Adrenal gland (tissue), 12 donors: ENCODE measurements around the gene RBL2. TPM values are rescaled to one million over a fixed set of nuclear protein-coding genes. Genes with fewer than 3 reads are reported as not detected.
"Not testable (repeated sequence)": the region's sequence is repeated elsewhere in the genome, so short reads cannot be mapped to it uniquely, and the experiment has no call there.

Source experiments
- DNase-seq, 7 donors: peaks; one replicate each; pipeline ENCODE4 v3.0.0-alpha.2; 2019 to 2020
- H3K27ac ChIP-seq, 5 donors: fragments of 200-600 bp; sonication (generic) in 4 of 5; 1 replicate in 3 of 5; 2 replicates in 2 of 5; pipeline versions ENCODE4 v1.5.1 to v1.8.0; 2016 to 2020; ENCODE audit warnings: mild to moderate bottlenecking in 1 of 5
- H3K27me3 ChIP-seq: fragments of 200-600 bp; 2 replicates; pipeline ENCODE4 v1.8.0; 2021
- H3K36me3 ChIP-seq, 2 donors: fragments of 200-600 bp; replicated peaks in 1 of 2; 1 replicate in 1 of 2; 2 replicates in 1 of 2; pipeline versions ENCODE4 v1.5.1 to v1.8.0; 2018 to 2022
- H3K4me1 ChIP-seq, 2 donors: fragments of 200-600 bp; replicated peaks in 1 of 2; 1 replicate in 1 of 2; 2 replicates in 1 of 2; pipeline versions ENCODE4 v1.5.1 to v1.8.0; 2018 to 2021
- H3K4me3 ChIP-seq, 4 donors: fragments of 200-600 bp; sonication (generic) in 3 of 4; one replicate each; pipeline ENCODE4 v1.5.1; 2016 to 2018
- H3K9me3 ChIP-seq, 3 donors: fragments of 200-600 bp; sonication (generic) in 1 of 3; replicated peaks in 1 of 3; 1 replicate in 2 of 3; 2 replicates in 1 of 3; pipeline versions ENCODE4 v1.5.1 to v1.8.0; 2016 to 2021
- CTCF ChIP-seq, 6 experiments: fragments of 450-650 bp in 4 of 6; fragments of 200-600 bp in 2 of 6; sonication (generic) in 1 of 6; IDR thresholded peaks; 1 replicate in 5 of 6; 2 replicates in 1 of 6; pipeline versions ENCODE4 v1.5.1 to v1.8.0; 2016 to 2021; ENCODE audit warnings: antibody characterized with exemption in 6 of 6, mild to moderate bottlenecking in 2 of 6, moderate library complexity in 1 of 6
- POLR2A ChIP-seq, 2 donors: fragments of 450-650 bp; IDR thresholded peaks; one replicate each; pipeline ENCODE4 v1.6.1; 2017; ENCODE audit warnings: antibody characterized with exemption in 2 of 2, mild to moderate bottlenecking in 2 of 2, moderate library complexity in 1 of 2
- WGBS, 4 donors: extraction: QIAGEN DNeasy Blood & Tissue Kit in 2 of 4; methylation state at CpG; one replicate each; pipeline versions ENCODE4 v1.1.5 to v1.1.7; 2013 to 2017; 5-methylcytosine and 5-hydroxymethylcytosine counted together
- intact Hi-C, 2 donors: fragments of 100-400 bp; cut with DNase I; formaldehyde crosslinking; loops; one replicate each; pipeline versions ENCODE4 v1.14.1 to v1.15.0; 2022 to 2023
- polyA plus RNA-seq, 3 donors: library from polyadenylated mRNA; stranded (reverse); fragments of 200-250 nt in 2 of 3; fragments of 350-450 nt in 1 of 3; fragmentation: Illumina TruSeq in 1 of 3; extraction: RNeasy Lipid Tissue Mini Kit (QIAGEN cat#74804) in 1 of 3; gene quantifications; one replicate each; pipeline ENCODE4 v1.2.3, GENCODE V29; 2013 to 2014
- total RNA-seq, 9 donors: library from RNA; depleted of rRNA in 4 of 9; stranded (reverse); fragments of >200 nt in 4 of 9; fragments of 120-200 nt in 1 of 9; fragmentation: NEBNext Ultra II Directional in 1 of 9; extraction: Animal tissue kit (Norgen Biotek cat#: 25700) in 1 of 9; gene quantifications; one replicate each; pipeline versions ENCODE4 v1.1.0 to v1.2.4, GENCODE V29; 2013 to 2023
- donor health status: healthy with polysubstance abuse.
- donor health status: Bipolar disorder and iron deficiency.
- donor health status: DM: yes; HTN: yes; CAD: no.
- donor health status: DM: no; HTN: no; CAD: no.
- donor health status: DM: no; HTN: no; CAD: no.
- donor health status: DM: yes; HTN: yes; CAD: no.

RBL2 gene
- total and polyA plus RNA-seq, 12 donors, result 28.2 to 78.3 (median 48.6) TPM

DNA sequence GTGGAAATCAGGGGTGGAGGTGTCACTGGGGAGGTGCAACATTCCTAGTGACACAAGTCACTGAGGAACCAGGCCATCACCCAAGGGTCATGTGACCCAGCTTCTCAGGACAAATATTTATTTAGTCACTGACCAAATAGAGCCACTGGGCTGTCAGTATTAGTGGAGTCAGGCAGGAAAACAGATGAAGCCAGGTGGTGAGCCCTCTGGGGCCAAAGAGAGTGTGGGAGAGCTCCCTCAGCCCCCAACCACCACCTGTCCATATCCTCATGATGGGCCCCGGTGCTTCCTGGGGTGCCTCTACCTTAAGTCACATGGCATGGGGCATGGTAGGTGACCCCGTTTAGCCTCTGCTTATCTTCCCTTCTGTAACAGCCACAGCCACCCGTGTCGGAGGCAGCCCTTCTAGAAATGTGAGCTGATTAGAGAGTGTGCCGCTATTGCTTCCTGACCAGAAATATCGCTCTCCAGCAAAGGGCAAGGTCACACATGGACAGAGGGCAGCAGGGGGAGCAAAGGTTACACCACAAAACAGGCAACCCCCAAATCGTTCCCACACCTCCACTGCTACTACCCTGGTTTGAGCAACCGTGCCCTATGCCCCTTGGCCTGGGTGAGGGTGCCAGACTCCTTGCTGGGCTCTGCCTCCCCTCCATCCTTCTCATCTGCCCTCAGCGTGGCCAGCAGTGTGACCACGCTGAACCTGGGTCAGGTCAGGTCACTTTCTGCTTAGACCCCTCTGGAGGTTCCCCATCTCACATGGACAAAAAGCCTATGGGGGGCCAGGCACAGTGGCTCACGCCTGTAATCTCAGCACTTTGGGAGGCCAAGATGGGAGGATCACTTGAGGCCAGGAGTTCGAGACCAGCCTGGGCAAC, 77.4 kb downstream of the RBL2 start:
- DNase-seq, result peak in 1 of 7 donors; percentile 9
- H3K4me3 ChIP-seq, result no peak overlapping the region
- H3K36me3 ChIP-seq, result no peaks in the 10 kb centered on the region
- no peaks in the 10 kb centered on the region for H3K4me1 ChIP-seq
- 62 to 74% (median 70%) methylated on average over 9 to 12 of the region's 12 CpGs for WGBS, 4 donors
- TF ChIP-seq CTCF (IDR thresholded peaks at IDR 0.05), result no peak
- no peak for TF ChIP-seq POLR2A (IDR thresholded peaks at IDR 0.05)
- intact Hi-C loops, result no loop called here
- H3K9me3 ChIP-seq, result no peaks in the 10 kb centered on the region
- no peaks in the 10 kb centered on the region for H3K27me3 ChIP-seq
- H3K27ac ChIP-seq, result no peak overlapping the region

DNA sequence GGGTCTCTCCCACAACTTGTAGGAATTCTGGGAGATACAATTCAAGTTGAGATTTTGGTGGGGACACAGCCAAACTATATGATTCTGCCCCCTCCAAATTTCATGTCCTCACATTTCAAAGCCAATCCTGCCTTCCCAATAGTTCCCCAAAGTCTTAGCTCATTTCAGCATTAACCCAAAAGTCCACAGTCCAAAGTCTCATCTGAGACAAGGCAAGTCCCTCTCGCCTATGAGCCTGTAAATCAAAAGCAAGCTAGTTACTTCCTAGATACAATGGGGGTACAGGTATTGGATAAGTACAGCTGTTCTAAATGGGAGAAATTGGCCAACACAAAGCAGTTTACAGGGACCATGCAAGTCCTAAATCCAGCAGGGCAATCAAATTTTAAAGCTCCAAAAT, 78.5 kb downstream of the RBL2 start:
- H3K4me3 ChIP-seq, DNase-seq, intact Hi-C loops, H3K27me3 ChIP-seq, H3K36me3 ChIP-seq, H3K9me3 ChIP-seq, H3K4me1 ChIP-seq, H3K27ac ChIP-seq: not testable (repeated sequence)
- 61 to 90% (median 88%) methylated on average over 1 of the region's 1 CpG for WGBS, 4 donors

DNA sequence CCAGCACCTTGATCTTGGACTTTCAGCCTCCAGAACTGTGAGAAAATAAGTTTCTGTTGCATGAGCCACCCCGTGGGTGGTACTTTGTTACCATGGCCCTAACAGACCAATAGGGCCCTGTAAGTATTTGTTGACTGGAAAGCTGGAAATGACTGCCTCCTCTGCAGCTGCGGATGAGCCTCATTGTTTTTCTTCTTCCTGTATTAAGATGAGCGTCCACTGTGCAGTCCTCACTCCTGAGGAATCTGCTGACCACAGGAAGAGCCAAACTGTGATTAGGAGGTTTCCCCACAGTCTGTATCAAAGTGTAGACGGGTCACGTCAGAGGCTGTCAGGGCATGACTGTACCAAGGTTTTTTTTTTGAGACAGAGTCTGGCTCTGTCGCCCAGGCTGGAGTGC, 81.0 kb downstream of the RBL2 start:
- no peaks in the 10 kb centered on the region for H3K4me1 ChIP-seq
- 68 to 75% (median 70%) methylated on average over 5 to 6 of the region's 6 CpGs for WGBS, 4 donors
- H3K27ac ChIP-seq, result peak overlapping the region in 1 of 5 donors; percentile 61
- H3K9me3 ChIP-seq, result no peaks in the 10 kb centered on the region
- no peaks in the 10 kb centered on the region for H3K27me3 ChIP-seq
- intact Hi-C loops, result no loop called here
- H3K4me3 ChIP-seq, result no peak overlapping the region
- TF ChIP-seq CTCF (IDR thresholded peaks at IDR 0.05) (no peak), POLR2A (IDR thresholded peaks at IDR 0.05) (no peak)
- DNase-seq, result peak in 3 of 7 donors; percentile 21 to 61 (median 24)
- no peaks in the 10 kb centered on the region for H3K36me3 ChIP-seq

- Histone ChIP-seq H3K4me3 (no peak overlapping the region), H3K4me1 (no peaks in the 10 kb centered on the region), H3K27me3 (no peaks in the 10 kb centered on the region), H3K9me3 (no peaks in the 10 kb centered on the region), H3K36me3 (no peaks in the 10 kb centered on the region), H3K27ac (peak overlapping the region in 1 of 5 donors; percentile 61)
- intact Hi-C loops, result no loop called here
- no peak for DNase-seq
- TF ChIP-seq CTCF (IDR thresholded peaks at IDR 0.05) (no peak), POLR2A (IDR thresholded peaks at IDR 0.05) (no peak)
- whole genome bisulfite sequencing, 4 donors, result 80 to 94% (median 93%) methylated on average over 2 of the region's 2 CpGs
These were observed 81.5 kb downstream of the RBL2 start for GRCh38 chr16:53515811-53516210.

GRCh38 chr16:53517851-53518250, 83.6 kb downstream of the RBL2 start:
- Histone ChIP-seq H3K27ac (peak overlapping the region in 2 of 5 donors; percentile 56 to 79), H3K36me3 (no peaks in the 10 kb centered on the region), H3K9me3 (no peaks in the 10 kb centered on the region), H3K4me1 (no peaks in the 10 kb centered on the region), H3K4me3 (no peak overlapping the region), H3K27me3 (no peaks in the 10 kb centered on the region)
- WGBS, 4 donors, result 89 to 97% (median 92%) methylated on average over 4 of the region's 4 CpGs
- intact Hi-C loops, result no loop called here
- TF ChIP-seq CTCF (IDR thresholded peaks at IDR 0.05) (no peak), POLR2A (IDR thresholded peaks at IDR 0.05) (no peak)
- DNase-seq, result no peak
